Transverse colon (tissue), 4 donors: ENCODE results near the gene REEP1. TPM values are rescaled to one million over a fixed set of nuclear protein-coding genes. Genes with fewer than 3 reads are reported as not detected.
"Not testable (repeated sequence)": the region's sequence is repeated elsewhere in the genome, so short reads cannot be mapped to it uniquely, and the experiment has no call there.

Experiments
- DNase-seq: peaks from one replicate; pipeline ENCODE4 v3.0.0-alpha.2; 2019
- H3K27ac ChIP-seq, 4 donors: fragments of 200-600 bp; sonication (generic); 2 replicates each; pipeline ENCODE4 v1.5.1; 2016 to 2018; ENCODE audit warnings: inconsistent platforms in 4 of 4
- H3K27me3 ChIP-seq: fragments of 200-600 bp; sonication (generic); 2 replicates; pipeline ENCODE4 v1.5.1; 2017; ENCODE audit warnings: inconsistent platforms
- H3K36me3 ChIP-seq, 4 donors: fragments of 200-600 bp; sonication (generic); 2 replicates each; pipeline ENCODE4 v1.5.1; 2017 to 2019; ENCODE audit warnings: inconsistent platforms in 4 of 4
- H3K4me1 ChIP-seq, 4 donors: fragments of 200-600 bp; sonication (generic); 2 replicates each; pipeline ENCODE4 v1.5.1; 2017 to 2020; ENCODE audit warnings: inconsistent platforms in 4 of 4
- H3K4me3 ChIP-seq, 4 donors: fragments of 200-600 bp; sonication (generic); 1 replicate in 1 of 4; 2 replicates in 3 of 4; pipeline versions ENCODE4 v1.5.1 to v1.6.1; 2017 to 2019; ENCODE audit warnings: inconsistent platforms in 4 of 4
- H3K9me3 ChIP-seq, 2 donors: fragments of 200-600 bp; sonication (generic); 2 replicates each; pipeline ENCODE4 v1.5.1; 2017 to 2019; ENCODE audit warnings: inconsistent platforms in 2 of 2
- CTCF ChIP-seq, 5 experiments: fragments of 200-600 bp in 3 of 5; fragments of 450-650 bp in 2 of 5; sonication (generic) in 3 of 5; IDR thresholded peaks; 1 replicate in 2 of 5; 2 replicates in 3 of 5; pipeline ENCODE4 v1.5.1; 2016 to 2017; ENCODE audit warnings: antibody characterized with exemption in 5 of 5, inconsistent platforms in 3 of 5, mild to moderate bottlenecking in 2 of 5, moderate library complexity in 1 of 5
- EP300 ChIP-seq: sonication (generic); formaldehyde crosslinking; IDR thresholded peaks from one replicate; pipeline ENCODE4 v1.6.1; 2017; ENCODE audit warnings: antibody characterized with exemption, low read depth
- POLR2A ChIP-seq: fragments of 450-650 bp; IDR thresholded peaks from one replicate; pipeline ENCODE4 v1.6.1; 2016; ENCODE audit warnings: antibody characterized with exemption, mild to moderate bottlenecking, moderate library complexity
- POLR2AphosphoS5 ChIP-seq, 3 donors: sonication (generic); formaldehyde crosslinking; IDR thresholded peaks; one replicate each; pipeline ENCODE4 v1.6.1; 2016; ENCODE audit warnings: antibody characterized with exemption in 3 of 3
- WGBS, 2 donors: methylation state at CpG; one replicate each; pipeline ENCODE4 v1.1.5; 2018; ENCODE audit warnings: low coverage in 1 of 2; 5-methylcytosine and 5-hydroxymethylcytosine counted together
- in situ Hi-C, 4 donors: fragments of 200-750 bp; cut with MboI; loops; one replicate each; pipeline versions ENCODE4 v1.15.0 to v1.15.1; 2017; ENCODE audit warnings: low sequenced_read_pairs in 3 of 4, low pct_ligation_motif_present in 1 of 4, low pct_unique_long_range_greater_than_20kb in 1 of 4
- intact Hi-C: fragments of 100-400 bp; cut with DNase I; formaldehyde crosslinking; loops from one replicate; pipeline ENCODE4 v1.15.1; 2023; ENCODE audit warnings: low total_unique reads
- total RNA-seq, 4 donors: library from RNA; depleted of rRNA; stranded (reverse); fragments of >200 nt; gene quantifications; one replicate each; pipeline ENCODE4 v1.1.0, GENCODE V29; 2016

Gene REEP1
- total RNA-seq, 4 donors from 2014 or later, result 14.1 to 196 (median 32.3) TPM

- intact Hi-C loops, result no loop called here
- TF ChIP-seq POLR2AphosphoS5 (IDR thresholded peaks at IDR 0.05) (no peak), POLR2A (no peak), EP300 (no peak), CTCF (IDR thresholded peaks at IDR 0.05) (no peak)
- no peak for DNase-seq
- H3K4me3 ChIP-seq, result no peak overlapping the region
- H3K9me3 ChIP-seq, result no peaks in the 10 kb centered on the region
- in situ Hi-C loops, result loop anchor here in 1 of 4 donors (25.0 kb wide), 1 partner anchor 160 kb away; no protein-coding TSS in a partner anchor
- H3K36me3 ChIP-seq, result peaks cover 0 to 17% (median 7%) of the 10 kb centered on the region in 4 donors
- no peaks in the 10 kb centered on the region for H3K27me3 ChIP-seq
- H3K27ac ChIP-seq, result no peak overlapping the region
- H3K4me1 ChIP-seq, result peaks cover 4 to 33% (median 20%) of the 10 kb centered on the region in 4 donors
- WGBS, 2 donors, result 82 to 85% methylated on average over 2 of the region's 2 CpGs
These were observed 135.1 kb downstream of the REEP1 start for GRCh38 chr2:86202336-86202692.

GRCh38 chr2:86201671-86202335 lies 135.6 kb downstream of the REEP1 start:
- no peak for DNase-seq
- in situ Hi-C loops, result loop anchor here in 1 of 4 donors (25.0 kb wide), 1 partner anchor 160 kb away; no protein-coding TSS in a partner anchor
- intact Hi-C loops, result no loop called here
- no peaks in the 10 kb centered on the region for H3K27me3 ChIP-seq
- TF ChIP-seq EP300 (no peak), POLR2AphosphoS5 (IDR thresholded peaks at IDR 0.05) (no peak), POLR2A (no peak), CTCF (IDR thresholded peaks at IDR 0.05) (no peak)
- H3K36me3 ChIP-seq, result peaks cover 0 to 12% (median 5%) of the 10 kb centered on the region in 4 donors
- peaks cover 4 to 33% (median 20%) of the 10 kb centered on the region in 4 donors for H3K4me1 ChIP-seq
- no peak overlapping the region for H3K27ac ChIP-seq
- no peak overlapping the region for H3K4me3 ChIP-seq
- H3K9me3 ChIP-seq, result no peaks in the 10 kb centered on the region
- 77 to 80% methylated on average over 8 of the region's 8 CpGs for WGBS, 2 donors

- peaks cover 4 to 43% (median 25%) of the 10 kb centered on the region in 4 donors for H3K4me1 ChIP-seq
- intact Hi-C loops, H3K9me3 ChIP-seq, DNase-seq, H3K27ac ChIP-seq, H3K36me3 ChIP-seq, H3K27me3 ChIP-seq: not testable (repeated sequence)
- 75 to 80% methylated on average over 7 to 11 of the region's 11 CpGs for WGBS, 2 donors
- in situ Hi-C loops, result loop anchor here in 1 of 4 donors (25.0 kb wide), 1 partner anchor 162 kb away; no protein-coding TSS in a partner anchor
- peak overlapping the region in 2 of 4 donors; percentile 75 to 83 for H3K4me3 ChIP-seq
These were observed 136.9 kb downstream of the REEP1 start for GRCh38 chr2:86200564-86200963.

GRCh38 chr2:86199834-86200177 lies 137.6 kb downstream of the REEP1 start:
- Histone ChIP-seq H3K27ac (peak overlapping the region; percentile 83 to 93 (median 87)), H3K36me3 (no peaks in the 10 kb centered on the region), H3K4me1 (peaks cover 4 to 43% (median 25%) of the 10 kb centered on the region in 4 donors), H3K9me3 (no peaks in the 10 kb centered on the region), H3K4me3 (peak overlapping the region; percentile 41 to 90 (median 79)), H3K27me3 (no peaks in the 10 kb centered on the region)
- in situ Hi-C loops, result loop anchor here in 1 of 4 donors (25.0 kb wide), 1 partner anchor 162 kb away; no protein-coding TSS in a partner anchor
- TF ChIP-seq POLR2AphosphoS5 (IDR thresholded peaks at IDR 0.05), result no peak
- TF ChIP-seq EP300, result no peak
- no peak for TF ChIP-seq CTCF (IDR thresholded peaks at IDR 0.05)
- TF ChIP-seq POLR2A, result no peak
- DNase-seq, result no peak
- WGBS, 2 donors, result 3 to 4% methylated on average over 8 of the region's 8 CpGs
- intact Hi-C loops, result no loop called here
